HG02763 (cell line): ENCODE data around the gene CSAD.
"Not testable (repeated sequence)": the region's sequence is repeated elsewhere in the genome, so short reads cannot be mapped to it uniquely, and the experiment has no call there.

ENCODE experiments used
- ATAC-seq: cut with Tn5 transposase; IDR thresholded peaks from one replicate; pipeline ENCODE4 v1.9.1; 2021; ENCODE audit warnings: mild to moderate bottlenecking, moderate library complexity; ENCODE audit not compliant: unreplicated experiment

Gene CSAD

GRCh38 chr12:53112431-53112830 is 68.3 kb downstream of the CSAD start:
- ATAC-seq, result not testable (repeated sequence)
